ENCODE measurements around the gene BIRC3. TPM values are rescaled to one million over a fixed set of nuclear protein-coding genes. Genes with fewer than 3 reads are reported as not detected.
A peak's percentile ranks its signal among the peaks of the same experiment; 100 is the strongest.

The BIRC3 gene
- total and polyA plus RNA-seq, 2 of the 4 experiments (the other 2 are of a cell fraction) = 2.2 to 5.0 TPM

DNA sequence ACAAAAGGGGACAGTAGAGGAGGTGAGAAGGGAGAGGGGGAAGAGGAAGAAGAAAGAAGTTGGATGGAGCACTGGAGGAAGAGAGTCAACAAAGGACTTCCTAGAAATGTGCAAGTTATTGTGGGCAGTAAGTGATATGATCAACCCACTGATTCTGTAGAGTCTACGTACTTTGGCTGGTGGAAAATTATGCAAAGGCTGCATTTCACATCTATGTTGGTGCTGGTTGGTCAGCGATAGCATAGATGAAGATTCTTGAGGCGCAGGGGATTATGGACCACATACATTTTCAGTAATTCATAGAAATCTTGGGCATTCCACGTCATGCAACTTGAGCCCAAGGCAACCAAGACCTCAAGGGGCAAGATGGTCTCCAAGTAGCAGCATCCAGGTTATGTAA lies 12.6 kb upstream of the BIRC3 start:
- Histone ChIP-seq H4K8ac (ENCODE audit: low read depth in 2 of 2, low read length in 2 of 2) (no peak overlapping the region), H2BK15ac (ENCODE audit: low read depth, low read length) (no peak overlapping the region), H3K18ac (ENCODE audit: low read depth, low read length) (no peak overlapping the region), H2AK5ac (ENCODE audit: low read depth, low read length) (no peak overlapping the region), H2BK20ac (ENCODE audit: low read depth, low read length) (no peak overlapping the region), H3K4me1 (ENCODE audit: control insufficient read depth, insufficient read depth, low read length) (no peaks in the 10 kb centered on the region), H3K79me1 (ENCODE audit: low read depth in 1 of 2, low read length in 2 of 2) (no peaks in the 10 kb centered on the region; a peak in 1 of 4 replicates), H3K4me2 (ENCODE audit: low read depth, low read length) (no peak overlapping the region), H3K14ac (replicated peaks; ENCODE audit: low read depth, low read length) (no peak overlapping the region), H3K27ac (ENCODE audit: insufficient read depth, low read length) (no peak overlapping the region), H3K56ac (ENCODE audit: extremely low read depth, insufficient read depth, low read length) (no peak overlapping the region), H3K9me3 (ENCODE audit: control insufficient read depth, insufficient read depth, low read length) (peaks cover 8% of the 10 kb centered on the region), H3K27me3 (ENCODE audit: control insufficient read depth, insufficient read depth, low read length) (no peaks in the 10 kb centered on the region), H2AFZ (replicated peaks; ENCODE audit: low read length, poor library complexity) (no peak overlapping the region), H3K4ac (ENCODE audit: low read depth, low read length) (no peak overlapping the region), H3K9me1 (ENCODE audit: insufficient read depth, low read length) (peaks cover 3% of the 10 kb centered on the region; the same call in 1 of the 2 replicates), H4K20me1 (ENCODE audit: insufficient read depth, low read length) (no peaks in the 10 kb centered on the region), H4K91ac (ENCODE audit: insufficient read depth, low read depth, low read length) (no peak overlapping the region), H3K4me3 (ENCODE audit: insufficient read depth, low read depth, low read length) (no peak overlapping the region), H2AK9ac (replicated peaks; ENCODE audit: low read depth, low read length, poor library complexity) (no peak overlapping the region), H2BK120ac (ENCODE audit: low read depth, low read length) (no peak overlapping the region), H4K5ac (ENCODE audit: low read depth, low read length) (no peak overlapping the region), H3K9ac (ENCODE audit: low read depth, low read length) (no peak overlapping the region), H2BK5ac (ENCODE audit: low read depth, low read length, poor library complexity, severe bottlenecking) (peak overlapping the region; percentile 33), H3K23ac (ENCODE audit: low read depth, low read length) (no peak overlapping the region), H3K36me3 (ENCODE audit: control insufficient read depth, insufficient read depth, low read length) (no peaks in the 10 kb centered on the region)
- no peak for TF ChIP-seq RFX5 (IDR thresholded peaks at IDR 0.05; ENCODE audit: low read depth, low read length)
- no peak for TF ChIP-seq BHLHE40 (IDR thresholded peaks at IDR 0.05; ENCODE audit: low read depth, low read length)
- no peak for TF ChIP-seq MXI1 (IDR thresholded peaks at IDR 0.05; ENCODE audit: borderline replicate concordance, low read depth, low read length)
- TF ChIP-seq, protein P1, sequence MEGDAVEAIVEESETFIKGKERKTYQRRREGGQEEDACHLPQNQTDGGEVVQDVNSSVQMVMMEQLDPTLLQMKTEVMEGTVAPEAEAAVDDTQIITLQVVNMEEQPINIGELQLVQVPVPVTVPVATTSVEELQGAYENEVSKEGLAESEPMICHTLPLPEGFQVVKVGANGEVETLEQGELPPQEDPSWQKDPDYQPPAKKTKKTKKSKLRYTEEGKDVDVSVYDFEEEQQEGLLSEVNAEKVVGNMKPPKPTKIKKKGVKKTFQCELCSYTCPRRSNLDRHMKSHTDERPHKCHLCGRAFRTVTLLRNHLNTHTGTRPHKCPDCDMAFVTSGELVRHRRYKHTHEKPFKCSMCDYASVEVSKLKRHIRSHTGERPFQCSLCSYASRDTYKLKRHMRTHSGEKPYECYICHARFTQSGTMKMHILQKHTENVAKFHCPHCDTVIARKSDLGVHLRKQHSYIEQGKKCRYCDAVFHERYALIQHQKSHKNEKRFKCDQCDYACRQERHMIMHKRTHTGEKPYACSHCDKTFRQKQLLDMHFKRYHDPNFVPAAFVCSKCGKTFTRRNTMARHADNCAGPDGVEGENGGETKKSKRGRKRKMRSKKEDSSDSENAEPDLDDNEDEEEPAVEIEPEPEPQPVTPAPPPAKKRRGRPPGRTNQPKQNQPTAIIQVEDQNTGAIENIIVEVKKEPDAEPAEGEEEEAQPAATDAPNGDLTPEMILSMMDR (conservative IDR thresholded peaks at IDR 0.05; ENCODE audit: low read depth, low read length) = no peak
- no peak for TF ChIP-seq RAD21 (IDR thresholded peaks at IDR 0.05; ENCODE audit: low read length)
- TF ChIP-seq RCOR1 (IDR thresholded peaks at IDR 0.05; ENCODE audit: insufficient replicate concordance, low read length) = no peak
- TF ChIP-seq CEBPB (IDR thresholded peaks at IDR 0.05; ENCODE audit: low read depth, low read length) = no peak
- TF ChIP-seq, protein P2, sequence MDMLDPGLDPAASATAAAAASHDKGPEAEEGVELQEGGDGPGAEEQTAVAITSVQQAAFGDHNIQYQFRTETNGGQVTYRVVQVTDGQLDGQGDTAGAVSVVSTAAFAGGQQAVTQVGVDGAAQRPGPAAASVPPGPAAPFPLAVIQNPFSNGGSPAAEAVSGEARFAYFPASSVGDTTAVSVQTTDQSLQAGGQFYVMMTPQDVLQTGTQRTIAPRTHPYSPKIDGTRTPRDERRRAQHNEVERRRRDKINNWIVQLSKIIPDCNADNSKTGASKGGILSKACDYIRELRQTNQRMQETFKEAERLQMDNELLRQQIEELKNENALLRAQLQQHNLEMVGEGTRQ (IDR thresholded peaks at IDR 0.05; ENCODE audit: low read depth, low read length) = no peak
- no peak for TF ChIP-seq MAFK (IDR thresholded peaks at IDR 0.05; ENCODE audit: low read depth, low read length)
- no peak for TF ChIP-seq NFE2L2 (IDR thresholded peaks at IDR 0.05; ENCODE audit: low read depth, low read length)
- no peak for TF ChIP-seq CHD1 (IDR thresholded peaks at IDR 0.05; ENCODE audit: low read depth, low read length)
- TF ChIP-seq SMC3 (IDR thresholded peaks at IDR 0.05; ENCODE audit: low read depth, low read length) = no peak
- no peak for TF ChIP-seq MAZ (IDR thresholded peaks at IDR 0.05; ENCODE audit: borderline replicate concordance, low read depth, low read length)
- TF ChIP-seq POLR2A (IDR thresholded peaks at IDR 0.05; ENCODE audit: low read depth, low read length) = no peak
- TF ChIP-seq FOS (IDR thresholded peaks at IDR 0.05; ENCODE audit: low read depth, low read length) = no peak
- TF ChIP-seq, protein P3, sequence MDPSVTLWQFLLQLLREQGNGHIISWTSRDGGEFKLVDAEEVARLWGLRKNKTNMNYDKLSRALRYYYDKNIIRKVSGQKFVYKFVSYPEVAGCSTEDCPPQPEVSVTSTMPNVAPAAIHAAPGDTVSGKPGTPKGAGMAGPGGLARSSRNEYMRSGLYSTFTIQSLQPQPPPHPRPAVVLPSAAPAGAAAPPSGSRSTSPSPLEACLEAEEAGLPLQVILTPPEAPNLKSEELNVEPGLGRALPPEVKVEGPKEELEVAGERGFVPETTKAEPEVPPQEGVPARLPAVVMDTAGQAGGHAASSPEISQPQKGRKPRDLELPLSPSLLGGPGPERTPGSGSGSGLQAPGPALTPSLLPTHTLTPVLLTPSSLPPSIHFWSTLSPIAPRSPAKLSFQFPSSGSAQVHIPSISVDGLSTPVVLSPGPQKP (IDR thresholded peaks at IDR 0.05; ENCODE audit: borderline replicate concordance, low read depth, low read length) = no peak
- DNase-seq (no peak), ATAC-seq (ENCODE audit: low read depth) (no peak)
- ChIA-PET POLR2A (ENCODE audit: unreplicated experiment) (no interaction called here), CTCF (no interaction called here)
- dilution Hi-C loops (cut with HindIII; ENCODE audit: low sequenced_read_pairs, unreplicated experiment) (no loop called here), in situ Hi-C loops (cut with MboI; ENCODE audit: low sequenced_read_pairs) (no loop called here), intact Hi-C loops (cut with micrococcal nuclease) (no loop called here)
- 100% methylated on average over 1 of the region's 4 CpGs; no CpG with 5 or more reads in 1 of the 2 experiments for WGBS, 2 experiments (ENCODE audit: extremely low coverage in 2 of 2, insufficient read length in 1 of 2)
- BruUV-seq (replicated peaks) = no TSS peak

Data from IMR-90 (cell line).